HG03520 (cell line): Measurements from ENCODE around the gene ZPLD1.

ENCODE experiments used
- ATAC-seq: cut with Tn5 transposase; IDR thresholded peaks from one replicate; pipeline ENCODE4 v1.9.1; 2021; ENCODE audit warnings: mild to moderate bottlenecking, moderate library complexity; ENCODE audit not compliant: unreplicated experiment

ZPLD1 gene

DNA sequence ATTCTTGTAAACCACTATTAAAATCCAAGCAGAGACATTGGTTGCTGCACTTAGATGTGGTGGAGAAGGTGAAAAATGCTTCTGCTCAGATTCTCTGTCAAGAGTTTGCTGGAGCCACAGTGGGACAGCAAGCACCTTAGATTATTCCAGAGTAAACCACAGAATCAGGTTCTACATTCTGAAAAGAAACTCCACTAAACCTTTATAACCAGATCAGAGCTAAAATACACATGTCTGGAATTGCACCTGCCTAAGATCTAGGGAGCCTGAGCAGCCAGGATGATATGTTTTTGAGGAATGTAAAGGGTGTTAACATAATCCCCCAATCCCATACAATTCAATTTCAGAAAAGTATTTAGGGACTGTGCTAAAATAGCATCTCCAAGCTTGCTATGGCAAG lies at the start of gene ZPLD1:
TSS of gene ZPLD1 (plus strand) at position 301 of the 400 bp plus-strand sequence. CDS start 3,473 bp downstream, outside the sequence.
- no peak for ATAC-seq

DNA sequence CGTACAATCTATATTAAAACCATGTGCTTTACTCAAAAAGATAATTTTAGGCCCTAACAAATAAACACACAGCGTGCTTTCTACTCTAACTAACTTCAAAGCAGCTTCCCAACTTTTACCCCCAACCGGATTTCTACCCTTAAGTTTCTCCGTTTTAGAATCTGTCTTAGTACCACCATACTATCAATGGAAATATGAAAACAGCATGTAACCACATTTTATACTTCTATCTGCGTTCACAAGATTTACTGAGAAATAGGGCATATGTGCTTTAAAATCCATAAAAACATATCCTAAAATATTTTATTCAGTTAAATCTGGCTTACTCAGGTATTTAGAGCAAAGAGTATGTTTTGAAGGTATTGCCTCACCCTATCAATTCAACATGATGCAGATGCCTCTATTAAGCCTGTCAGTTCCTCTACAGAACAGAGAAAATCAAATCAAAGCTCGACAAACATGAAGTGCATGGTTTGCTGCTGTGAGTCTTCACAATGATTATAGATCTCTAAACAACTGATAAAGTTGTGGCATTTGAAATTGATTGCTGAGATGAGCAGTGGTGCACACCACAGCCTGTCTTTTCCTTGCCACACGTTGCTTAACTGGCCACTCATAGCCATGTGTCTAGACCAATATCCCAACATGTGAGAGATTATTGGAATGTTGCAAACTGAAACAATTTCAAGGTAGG lies 44.5 kb upstream of the ZPLD1 start:
- ATAC-seq, result no peak

DNA sequence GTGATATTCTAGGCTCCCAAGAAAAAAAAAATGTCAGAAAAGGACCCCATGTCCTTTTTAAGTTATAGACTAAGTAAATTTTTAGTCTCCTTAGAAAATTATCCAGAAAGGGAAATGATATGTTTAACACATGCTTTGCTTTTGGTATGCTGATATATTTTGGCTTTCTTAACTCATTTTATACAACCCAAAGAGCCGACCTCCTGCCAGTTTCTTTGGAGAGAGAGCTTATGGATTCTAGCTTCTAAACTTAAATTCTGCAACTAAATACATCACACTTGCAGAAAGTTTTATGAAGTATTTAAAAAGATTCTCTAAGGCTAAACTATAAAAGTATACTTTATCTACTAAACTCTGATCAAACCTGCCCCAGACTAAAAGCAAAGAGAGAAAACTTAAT lies 43.9 kb upstream of the ZPLD1 start:
- ATAC-seq, result no peak

DNA sequence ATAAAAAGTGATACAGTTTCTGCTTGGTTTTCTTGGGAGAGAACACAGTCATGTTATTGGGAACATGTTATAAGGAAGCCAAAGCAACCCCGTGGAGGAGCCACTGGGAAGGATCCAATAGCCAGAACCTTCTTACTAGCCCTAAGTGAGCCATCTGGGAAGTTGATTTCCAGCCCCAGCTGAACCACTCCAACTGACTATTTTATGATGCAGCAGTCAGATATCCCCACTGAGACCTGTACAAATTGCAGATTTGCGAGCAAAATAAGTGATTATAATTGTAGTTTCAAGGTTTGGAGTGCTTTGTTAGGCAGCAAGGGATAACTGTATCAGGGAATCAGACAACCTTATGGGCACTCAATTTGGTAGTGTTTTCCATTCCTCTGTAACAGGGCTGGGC lies 43.3 kb upstream of the ZPLD1 start:
- no peak for ATAC-seq

DNA sequence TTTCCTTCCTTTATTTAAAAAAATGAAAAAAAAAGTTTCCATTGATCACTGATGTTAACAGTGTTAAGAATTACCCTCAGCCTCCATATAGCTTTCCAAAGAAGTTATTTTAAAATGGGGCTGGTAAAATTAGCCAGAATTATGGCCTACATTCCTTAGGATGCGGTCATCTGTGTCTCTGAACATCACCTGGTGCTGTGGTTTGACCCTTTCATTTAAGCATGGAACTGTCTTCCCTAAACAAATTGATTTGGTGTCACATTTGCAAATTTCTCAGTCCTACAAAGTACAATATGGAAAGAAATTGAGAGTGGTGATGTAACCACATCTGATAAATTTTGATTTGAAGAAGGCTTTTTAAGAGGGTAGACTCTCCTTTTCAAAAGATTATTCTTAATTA lies 40.3 kb upstream of the ZPLD1 start:
- no peak for ATAC-seq

DNA sequence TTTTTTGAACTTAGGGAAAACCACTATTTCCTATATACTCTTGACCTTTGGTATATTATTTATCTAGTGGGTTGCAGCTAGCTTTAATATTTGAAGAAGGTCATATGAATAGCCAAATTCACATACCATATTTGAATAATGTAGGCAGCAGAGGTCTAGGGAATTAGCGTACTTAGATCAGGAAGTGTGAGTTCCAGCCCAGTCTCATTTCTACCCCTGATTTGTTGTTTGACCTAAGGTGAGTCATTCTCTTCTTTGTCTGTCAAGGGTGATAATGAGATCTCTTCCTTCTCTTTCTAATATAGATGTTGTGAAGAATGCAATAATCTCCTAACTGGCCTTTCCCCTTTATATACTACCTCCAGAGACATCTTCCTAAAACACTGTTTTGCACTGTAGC lies 36.6 kb upstream of the ZPLD1 start:
- no peak for ATAC-seq

DNA sequence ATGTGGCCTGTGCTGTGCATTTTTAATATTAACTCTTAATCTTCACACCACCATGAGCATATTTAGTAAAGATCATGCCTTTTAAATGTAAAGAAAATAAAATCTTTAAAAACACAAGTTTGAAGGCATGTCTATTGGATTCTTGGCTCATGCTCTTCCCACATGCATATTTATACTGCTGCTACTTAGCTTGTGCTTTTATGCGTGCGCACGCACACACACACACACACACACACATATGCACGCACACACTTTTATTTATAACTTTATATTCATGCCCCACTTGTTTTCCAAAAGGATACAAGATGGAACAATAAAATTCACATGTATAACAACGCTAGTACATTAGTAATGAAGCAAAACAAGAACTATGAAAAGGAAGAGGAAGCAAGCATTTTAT lies 36.1 kb upstream of the ZPLD1 start:
- no peak for ATAC-seq

DNA sequence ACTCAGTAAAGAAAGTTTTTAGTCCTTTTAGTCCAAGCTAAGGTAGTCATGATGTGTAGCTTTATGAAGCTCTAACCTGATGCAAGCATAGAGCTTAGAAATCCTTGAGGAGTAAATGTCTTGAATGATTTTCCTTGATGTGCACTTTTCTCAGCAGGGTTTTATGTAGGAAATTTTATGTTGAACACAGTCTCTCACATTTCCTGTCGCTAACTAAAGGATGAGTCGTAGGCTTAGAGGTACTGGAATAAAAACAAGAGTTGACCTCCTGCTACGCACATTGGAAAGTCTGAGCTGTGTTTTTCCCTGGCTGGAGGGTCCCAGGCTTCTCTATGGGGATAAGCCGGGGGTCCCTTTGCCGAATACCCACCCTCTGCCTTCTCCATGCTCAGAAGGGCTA lies 34.7 kb upstream of the ZPLD1 start:
- no peak for ATAC-seq

DNA sequence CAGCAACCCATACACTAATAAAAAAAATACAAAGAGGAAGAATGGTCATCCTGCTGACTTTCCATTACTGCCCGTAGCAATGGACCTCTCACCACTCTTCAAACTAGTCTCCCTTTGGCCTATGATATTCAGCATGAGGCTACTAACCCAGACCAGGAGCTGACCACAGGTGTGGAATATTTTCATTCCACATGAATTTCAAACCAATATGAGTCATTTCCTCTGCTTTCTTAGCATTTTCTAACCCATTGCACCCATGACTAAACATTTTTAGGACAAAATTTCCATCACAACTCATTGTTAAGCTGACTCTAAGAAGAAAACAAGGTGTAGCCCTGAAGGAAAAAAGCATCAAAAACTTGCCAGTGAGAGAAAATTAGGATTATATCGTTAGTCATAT lies 34.0 kb upstream of the ZPLD1 start:
- no peak for ATAC-seq

DNA sequence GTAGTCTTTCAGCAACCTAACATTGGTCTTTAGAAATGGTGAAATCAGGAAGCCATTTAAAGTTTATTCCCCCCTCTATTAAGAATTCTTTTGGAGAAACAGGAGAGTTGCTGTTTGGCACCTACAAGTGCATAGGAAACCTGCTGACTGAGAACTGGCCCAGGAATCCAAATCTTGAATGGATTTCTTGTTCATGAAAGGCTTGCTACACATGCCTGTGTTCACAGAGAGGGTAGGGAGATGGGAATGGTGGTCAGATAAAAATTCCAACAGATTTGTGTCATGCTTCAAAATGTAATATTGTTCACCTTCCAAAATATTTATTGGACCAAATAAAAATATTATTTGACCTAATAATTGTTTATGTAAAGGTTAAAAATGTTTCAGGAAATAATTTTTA lies 24.2 kb upstream of the ZPLD1 start:
- ATAC-seq, result no peak

DNA sequence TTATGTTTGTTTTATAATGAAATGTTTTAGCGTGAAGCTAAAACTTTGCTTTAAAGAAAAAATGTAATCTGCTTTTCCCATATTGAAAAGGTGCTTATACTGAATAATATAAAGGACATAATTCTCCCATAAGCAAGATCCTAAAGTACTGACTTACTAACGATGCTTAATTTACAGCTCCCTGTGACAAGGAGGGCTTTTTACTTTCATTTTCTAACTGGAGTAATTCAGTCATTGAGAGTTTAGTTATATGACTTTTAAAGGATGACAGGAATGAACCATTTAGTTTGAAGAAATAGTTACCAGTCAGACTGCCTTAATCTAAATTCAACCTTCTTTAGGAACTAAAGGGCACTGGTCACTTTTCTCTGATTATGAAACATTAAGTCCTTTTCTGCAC lies 19.3 kb upstream of the ZPLD1 start:
- ATAC-seq, result no peak

DNA sequence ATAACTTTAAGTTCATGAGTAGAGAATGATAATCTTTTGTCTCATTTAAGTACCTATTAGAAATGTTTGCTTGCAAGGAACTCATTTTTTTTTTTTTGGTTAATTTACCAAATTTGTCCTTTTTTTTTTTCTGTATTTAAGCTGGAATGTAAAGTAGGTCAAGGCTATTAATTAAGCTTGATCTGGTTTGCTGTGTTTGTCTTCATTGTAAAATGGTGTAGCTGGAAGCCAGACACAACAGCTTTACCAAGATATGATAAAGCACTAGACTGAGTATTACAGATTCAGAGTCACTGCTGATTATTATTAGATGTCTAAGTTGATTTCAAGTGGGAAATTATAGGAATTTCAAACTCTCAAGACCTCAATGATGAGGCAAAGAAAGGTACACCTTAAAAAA lies 15.0 kb upstream of the ZPLD1 start:
- ATAC-seq, result no peak

DNA sequence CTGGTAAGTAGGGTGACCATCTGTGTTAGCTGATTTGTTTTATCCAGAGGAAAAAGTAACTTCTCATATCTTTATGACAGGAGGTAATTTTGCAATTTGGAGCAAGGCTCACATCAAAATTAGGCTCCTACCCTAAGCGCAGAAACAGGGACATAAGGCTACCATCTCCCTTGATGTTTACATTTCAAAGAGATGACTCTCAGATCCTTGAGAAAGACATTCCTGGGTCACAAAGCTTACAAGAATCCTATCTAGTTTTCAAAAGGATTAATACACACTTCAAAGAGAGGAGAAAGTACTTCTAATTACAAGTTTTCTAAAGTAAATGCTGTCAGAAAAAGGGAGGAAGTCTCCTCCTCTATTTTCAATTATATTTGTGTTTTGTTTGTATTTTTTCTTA lies 7.0 kb downstream of the ZPLD1 start:
- ATAC-seq, result no peak

DNA sequence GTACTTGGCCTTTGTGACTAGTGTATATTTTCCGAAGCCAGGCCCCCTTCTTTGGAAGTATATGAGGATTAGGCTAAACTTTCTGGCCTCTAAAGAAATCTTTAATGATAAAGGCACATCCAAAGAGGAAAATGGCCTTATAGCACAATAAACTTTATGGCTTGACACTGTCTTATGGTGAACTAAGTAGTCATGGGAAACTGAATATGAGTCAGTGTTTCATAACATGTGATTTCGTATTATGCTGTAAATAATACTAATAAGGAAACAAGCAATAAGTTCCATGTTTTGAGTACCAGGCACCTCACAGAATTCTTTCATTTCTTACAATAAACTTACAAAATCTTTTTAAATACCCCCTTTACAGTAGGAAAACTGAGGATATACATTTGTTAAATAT lies 8.2 kb downstream of the ZPLD1 start:
- no peak for ATAC-seq

DNA sequence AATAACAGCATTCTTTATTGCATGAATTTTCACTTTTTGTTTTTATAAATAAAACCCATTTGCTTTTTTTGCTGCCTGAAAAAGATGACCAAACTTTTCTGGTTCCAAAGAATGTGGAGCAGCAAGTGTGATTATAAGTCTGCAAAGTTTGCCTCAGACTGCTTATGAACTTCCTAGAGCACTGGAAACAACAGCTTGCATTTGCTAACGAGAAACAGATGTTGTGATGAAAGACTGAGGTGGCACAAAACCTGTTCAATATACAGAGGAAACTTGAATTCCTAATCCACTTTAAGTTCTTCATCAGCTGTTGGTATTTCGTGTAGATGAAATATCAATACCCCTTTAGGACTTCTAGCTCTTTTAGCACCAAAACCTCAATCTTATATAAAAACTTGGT lies 9.3 kb downstream of the ZPLD1 start:
- ATAC-seq, result no peak

DNA sequence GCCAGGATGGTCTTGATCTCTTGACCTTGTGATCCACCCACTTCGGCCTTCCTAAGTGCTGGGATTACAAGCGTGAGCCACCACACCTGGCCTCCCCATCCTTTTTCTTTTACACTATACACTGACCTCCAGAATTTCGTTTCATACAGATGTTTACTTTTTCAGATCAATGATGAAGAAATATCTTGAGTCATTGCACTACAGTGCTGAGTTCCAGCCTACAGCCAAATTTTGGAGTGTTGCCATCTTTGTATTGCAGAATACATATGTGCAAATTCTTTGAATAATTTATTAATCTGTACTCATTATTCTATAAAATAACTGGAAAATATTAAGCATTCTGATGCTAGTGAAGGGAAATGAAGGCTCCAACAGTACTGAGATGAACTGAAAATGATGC lies 12.5 kb downstream of the ZPLD1 start:
- ATAC-seq, result no peak

DNA sequence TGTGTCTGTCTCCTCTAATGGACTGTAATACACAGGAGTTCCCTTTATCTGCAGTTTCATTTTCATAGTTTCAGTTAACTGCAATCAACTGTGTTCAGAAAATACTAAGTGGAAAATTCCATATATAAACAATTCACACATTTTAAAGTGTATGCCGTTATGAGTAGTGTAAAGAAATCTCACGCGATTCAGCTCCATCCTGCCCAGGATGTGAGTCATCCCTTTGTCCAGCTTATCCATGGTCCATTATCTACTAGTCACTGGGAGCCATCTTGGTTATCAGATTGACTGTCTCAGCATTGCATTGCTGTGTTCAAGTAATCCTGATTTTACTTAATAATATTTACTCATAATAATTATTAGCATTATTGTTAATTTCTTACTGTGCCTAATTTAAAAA lies 14.5 kb downstream of the ZPLD1 start:
- ATAC-seq, result no peak

DNA sequence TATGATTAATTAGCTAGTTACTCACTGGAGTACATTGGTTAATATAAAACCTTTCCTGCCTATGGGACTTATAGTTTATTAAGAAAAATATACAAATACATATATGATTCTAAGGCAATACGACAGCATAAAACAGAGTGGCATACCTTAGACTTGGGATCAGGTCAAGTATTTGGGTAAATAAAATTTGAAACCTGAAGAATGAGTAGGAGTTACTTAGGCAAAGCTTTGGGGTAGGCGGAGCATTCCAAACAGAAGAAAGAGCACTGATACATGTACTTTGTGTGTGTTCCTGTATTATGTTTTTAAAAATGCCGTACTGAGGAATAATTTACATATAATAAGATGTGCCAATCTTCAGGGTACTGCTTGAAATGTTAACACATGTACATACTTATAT lies 15.1 kb downstream of the ZPLD1 start:
- no peak for ATAC-seq

DNA sequence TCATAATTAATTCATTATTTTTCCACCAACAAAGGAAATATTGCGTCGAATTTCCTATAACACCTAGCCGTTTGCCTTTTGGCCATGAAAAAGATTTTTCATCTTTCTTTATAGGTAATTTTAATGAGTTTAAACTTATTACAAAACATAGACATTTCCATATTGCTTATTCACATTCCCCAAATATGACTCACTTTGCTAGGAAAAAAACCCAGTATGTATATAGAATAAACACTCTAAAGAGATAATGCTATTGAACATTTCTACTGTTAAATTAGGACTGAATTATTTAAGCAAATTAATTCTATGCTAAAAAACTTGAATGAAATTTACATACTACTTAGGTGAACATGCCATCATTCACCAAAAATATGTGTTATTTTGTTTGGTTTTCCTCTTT lies 16.2 kb downstream of the ZPLD1 start:
- no peak for ATAC-seq

DNA sequence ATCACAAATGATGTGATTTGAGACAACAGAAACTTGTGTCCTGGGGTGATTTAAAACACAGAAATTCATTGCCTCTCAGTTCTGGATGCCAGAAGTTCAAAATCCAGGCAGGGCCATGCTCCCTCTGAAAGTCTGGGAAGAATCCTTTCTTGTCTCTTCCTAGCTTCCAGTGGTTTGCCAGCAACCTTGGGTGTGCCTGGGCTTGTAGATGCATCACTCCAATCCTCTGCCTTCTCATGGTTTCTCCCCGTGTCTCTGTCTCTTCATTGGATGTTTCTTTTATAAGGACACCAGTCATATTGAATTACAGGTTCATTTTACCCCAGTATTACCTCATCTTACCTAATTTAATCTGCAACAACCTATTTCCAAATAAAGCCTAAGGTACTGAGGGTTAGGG lies 16.7 kb downstream of the ZPLD1 start:
- ATAC-seq, result no peak

DNA sequence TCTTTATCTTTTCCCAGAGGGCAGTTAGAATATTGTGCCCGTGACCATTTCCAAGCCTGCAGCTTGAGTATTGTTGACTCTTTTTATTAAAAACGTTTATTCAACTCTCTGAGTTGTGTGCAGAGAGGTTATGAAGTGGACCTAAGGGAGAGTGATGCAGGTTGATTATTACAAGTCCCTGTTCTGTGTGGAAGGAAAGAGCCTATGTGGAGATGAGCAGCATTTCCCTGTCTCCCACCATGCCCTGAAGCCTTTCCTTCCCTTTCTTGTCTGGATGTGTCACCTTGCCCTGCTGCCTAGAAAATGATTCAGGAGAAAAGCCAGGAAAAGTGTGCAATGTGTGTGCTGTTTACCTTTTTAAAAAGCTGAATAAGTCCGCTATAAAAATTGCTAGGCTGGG lies 19.4 kb downstream of the ZPLD1 start:
- ATAC-seq, result no peak

DNA sequence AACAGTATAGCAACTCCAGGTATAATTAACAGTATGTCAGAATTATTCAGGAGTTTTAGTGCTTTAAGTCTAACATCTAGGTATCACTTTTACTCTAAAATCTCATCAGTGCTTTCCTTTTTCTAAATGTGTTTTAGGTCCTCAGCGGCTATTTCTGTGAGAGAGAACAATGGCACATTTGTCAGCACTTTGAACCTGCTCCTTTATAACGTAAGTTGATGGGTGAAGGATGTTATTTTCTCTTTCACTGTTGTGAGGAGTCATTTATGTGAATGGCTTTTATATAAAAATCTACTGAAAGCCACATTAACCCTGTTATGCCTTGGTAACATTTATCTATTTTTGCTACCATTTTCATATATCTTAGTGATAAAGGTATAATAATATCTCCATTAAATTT lies 22.8 kb downstream of the ZPLD1 start:
- no peak for ATAC-seq

DNA sequence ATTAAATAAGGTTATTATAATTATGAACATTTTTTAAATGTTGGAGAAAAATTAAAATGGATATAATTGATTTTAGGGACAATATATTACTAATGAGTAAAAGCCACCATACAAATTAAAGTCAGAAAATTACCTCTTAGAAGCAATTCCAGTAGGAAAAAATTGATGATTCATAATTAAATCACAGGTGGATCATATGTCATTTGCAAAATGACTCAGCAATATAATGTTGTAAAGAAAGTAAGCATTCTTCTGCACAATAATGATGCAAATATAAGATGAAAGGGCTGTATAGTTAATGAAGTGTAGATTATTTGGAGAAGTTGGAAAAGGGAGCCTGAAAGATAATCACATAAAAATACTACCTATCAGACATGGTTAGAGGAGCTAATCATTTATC lies 25.8 kb downstream of the ZPLD1 start:
- no peak for ATAC-seq

DNA sequence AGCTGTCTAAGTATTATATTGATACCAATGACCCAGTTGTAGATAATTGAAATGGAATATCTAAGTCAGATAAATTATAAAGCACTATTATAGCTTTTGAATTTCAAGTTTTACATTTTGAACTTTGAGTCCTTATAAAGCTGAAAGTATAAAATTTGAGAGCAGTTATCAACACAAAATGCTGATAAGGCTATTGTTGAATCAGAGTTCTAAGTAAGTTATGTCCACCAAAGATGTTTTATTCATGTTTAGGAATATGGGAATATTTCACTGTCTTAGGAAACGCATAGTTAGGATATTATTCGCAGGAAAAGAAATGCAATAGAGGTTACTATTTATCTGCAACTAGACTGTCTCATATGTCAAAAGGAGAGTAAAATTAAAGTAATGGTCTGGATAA lies 29.4 kb downstream of the ZPLD1 start:
- no peak for ATAC-seq
